B cell (primary cell): ENCODE results near the gene IL1RL2. TPM values are rescaled to one million over a fixed set of nuclear protein-coding genes. Genes with fewer than 3 reads are reported as not detected.

Experiments
- ATAC-seq: fragments of 200-7000 bp; cut with Tn5 transposase; one replicate; pipeline ENCODE4 v1.10.0; 2021; ENCODE audit warnings: low read depth, mild to moderate bottlenecking, moderate number of reproducible peaks, moderate library complexity
- CTCF ChIA-PET: fragments of 350-600 bp; sonication (Branson Sonifier 250); formaldehyde crosslinking; loops from one replicate; lab custom pipeline; 2021; ENCODE audit warnings: antibody characterized with exemption, inconsistent platforms; lab: Charles Lee
- POLR2A ChIA-PET: fragments of 350-600 bp; sonication (Branson Sonifier 250); formaldehyde crosslinking; loops from one replicate; lab custom pipeline; 2021; ENCODE audit warnings: antibody characterized with exemption; lab: Charles Lee
- DNase-seq: peaks from one replicate; pipeline ENCODE4 v3.0.0; 2013
- H2AFZ ChIP-seq: 2 replicates; pipeline ENCODE4 v1.6.1; 2012; ENCODE audit warnings: mild to moderate bottlenecking, low read depth, low read length; ENCODE audit not compliant: insufficient read depth, poor library complexity, severe bottlenecking
- H3K27ac ChIP-seq, 2 donors: 1 replicate in 1 of 2; 2 replicates in 1 of 2; pipeline ENCODE4 v1.5.1; 2012 to 2013; ENCODE audit warnings: low read length in 2 of 2, mild to moderate bottlenecking in 2 of 2, moderate library complexity in 1 of 2
- H3K27me3 ChIP-seq, 4 experiments: fragments of 200-600 bp in 1 of 4; sonication (generic) in 1 of 4; replicated peaks in 1 of 4; 1 replicate in 2 of 4; 2 replicates in 2 of 4; pipeline versions ENCODE4 v1.6.1 to v1.7.0; 2013 to 2016; ENCODE audit warnings: low read length in 3 of 4, mild to moderate bottlenecking in 2 of 4, mixed read lengths in 1 of 4, moderate library complexity in 1 of 4; ENCODE audit not compliant: insufficient read depth in 4 of 4, control insufficient read depth in 3 of 4; ENCODE audit errors: control extremely low read depth in 1 of 4
- H3K36me3 ChIP-seq, 2 experiments: replicated peaks in 1 of 2; 1 replicate in 1 of 2; 2 replicates in 1 of 2; pipeline versions ENCODE4 v1.6.1 to v1.7.1; 2013; ENCODE audit warnings: low read length in 1 of 2; ENCODE audit not compliant: insufficient read depth in 2 of 2, control insufficient read depth in 1 of 2; ENCODE audit errors: control extremely low read depth in 1 of 2, extremely low read depth in 1 of 2
- H3K4me1 ChIP-seq, 2 donors: fragments of 200-600 bp in 1 of 2; sonication (generic) in 1 of 2; 1 replicate in 1 of 2; 2 replicates in 1 of 2; pipeline versions ENCODE4 v1.5.1 to v1.6.1; 2013 to 2017; ENCODE audit warnings: low read length in 2 of 2; ENCODE audit not compliant: control insufficient read depth in 2 of 2, insufficient read depth in 2 of 2
- H3K4me2 ChIP-seq: replicated peaks from 2 replicates; pipeline ENCODE3; 2012; ENCODE audit warnings: mild to moderate bottlenecking, low read depth, low read length; ENCODE audit not compliant: poor library complexity, severe bottlenecking
- H3K4me3 ChIP-seq, 5 experiments: fragments of 200-600 bp in 1 of 5; sonication (generic) in 1 of 5; 1 replicate in 3 of 5; 2 replicates in 2 of 5; pipeline versions ENCODE4 v1.5.1 to v1.7.0; 2011 to 2016; ENCODE audit warnings: low read length in 4 of 5, mild to moderate bottlenecking in 4 of 5, low read depth in 2 of 5, control low read depth in 1 of 5, moderate library complexity in 1 of 5; ENCODE audit not compliant: insufficient read depth in 1 of 5; ENCODE audit errors: control extremely low read depth in 1 of 5, extremely low read depth in 1 of 5
- H3K79me2 ChIP-seq: fragments of 200-600 bp; sonication (generic); one replicate; pipeline ENCODE4 v1.6.0; 2016; ENCODE audit warnings: low read length; ENCODE audit not compliant: control insufficient read depth, insufficient read depth
- H3K9ac ChIP-seq: fragments of 200-600 bp; sonication (generic); 2 replicates; pipeline ENCODE4 v1.6.1; 2017; ENCODE audit warnings: mild to moderate bottlenecking, low read length, moderate library complexity
- H3K9me3 ChIP-seq, 3 donors: one replicate each; pipeline versions ENCODE4 v1.6.1 to v1.7.1; 2013; ENCODE audit warnings: low read length in 2 of 3; ENCODE audit not compliant: control insufficient read depth in 2 of 3, insufficient read depth in 1 of 3; ENCODE audit errors: control extremely low read depth in 1 of 3
- H4K20me1 ChIP-seq: 2 replicates; pipeline ENCODE4 v1.6.0; 2012; ENCODE audit warnings: mild to moderate bottlenecking, low read length; ENCODE audit not compliant: insufficient read depth, control insufficient read depth, poor library complexity, severe bottlenecking
- H3K27ac Mint-ChIP-seq: one replicate; pipeline ENCODE4 v1.8.0; 2021; ENCODE audit warnings: mixed read lengths
- H3K27me3 Mint-ChIP-seq: one replicate; pipeline ENCODE4 v1.8.0; 2021; ENCODE audit warnings: mixed read lengths
- H3K4me1 Mint-ChIP-seq: one replicate; pipeline ENCODE4 v1.8.0; 2021; ENCODE audit warnings: mixed read lengths
- H3K4me3 Mint-ChIP-seq: one replicate; pipeline ENCODE4 v1.8.0; 2021; ENCODE audit warnings: mixed read lengths
- H3K9me3 Mint-ChIP-seq: one replicate; pipeline ENCODE4 v1.8.0; 2022; ENCODE audit warnings: mixed read lengths; ENCODE audit not compliant: insufficient read depth
- EZH2 ChIP-seq: IDR thresholded peaks from 2 replicates; pipeline ENCODE4 v1.6.1; 2012; ENCODE audit warnings: borderline replicate concordance, low read depth, mild to moderate bottlenecking, moderate library complexity, low read length; ENCODE audit not compliant: insufficient read depth, poor library complexity, severe bottlenecking
- WGBS: methylation state at CpG from one replicate; pipeline ENCODE4 v1.1.5; 2013; ENCODE audit warnings: missing lambda C conversion rate; ENCODE audit not compliant: insufficient coverage; 5-methylcytosine and 5-hydroxymethylcytosine counted together
- intact Hi-C: fragments of 100-400 bp; cut with micrococcal nuclease; formaldehyde crosslinking; loops from one replicate; pipeline ENCODE4 v1.10.0; 2022
- polyA plus RNA-seq: library from polyadenylated mRNA; depleted of rRNA; stranded (reverse); fragments of >200 nt; gene quantifications from 2 replicates; pipeline ENCODE4 v1.2.3, GENCODE V29; 2012
- total RNA-seq, 2 donors: library from RNA; stranded (reverse); fragments of 120-200 nt in 1 of 2; gene quantifications; 1 replicate in 1 of 2; 2 replicates in 1 of 2; pipeline versions ENCODE4 v1.2.3 to v1.2.4, GENCODE V29; 2013 to 2022
- TF ChIP-seq, protein P1 (sequence below): fragments of 200-600 bp; IDR thresholded peaks from one replicate; pipeline ENCODE4 v1.8.0; 2022; ENCODE audit warnings: antibody characterized with exemption, mild to moderate bottlenecking

IL1RL2 gene
- total and polyA plus RNA-seq, 2 donors (not counting 1 experiment from before 2014, with no cell fraction given), result not detected

DNA sequence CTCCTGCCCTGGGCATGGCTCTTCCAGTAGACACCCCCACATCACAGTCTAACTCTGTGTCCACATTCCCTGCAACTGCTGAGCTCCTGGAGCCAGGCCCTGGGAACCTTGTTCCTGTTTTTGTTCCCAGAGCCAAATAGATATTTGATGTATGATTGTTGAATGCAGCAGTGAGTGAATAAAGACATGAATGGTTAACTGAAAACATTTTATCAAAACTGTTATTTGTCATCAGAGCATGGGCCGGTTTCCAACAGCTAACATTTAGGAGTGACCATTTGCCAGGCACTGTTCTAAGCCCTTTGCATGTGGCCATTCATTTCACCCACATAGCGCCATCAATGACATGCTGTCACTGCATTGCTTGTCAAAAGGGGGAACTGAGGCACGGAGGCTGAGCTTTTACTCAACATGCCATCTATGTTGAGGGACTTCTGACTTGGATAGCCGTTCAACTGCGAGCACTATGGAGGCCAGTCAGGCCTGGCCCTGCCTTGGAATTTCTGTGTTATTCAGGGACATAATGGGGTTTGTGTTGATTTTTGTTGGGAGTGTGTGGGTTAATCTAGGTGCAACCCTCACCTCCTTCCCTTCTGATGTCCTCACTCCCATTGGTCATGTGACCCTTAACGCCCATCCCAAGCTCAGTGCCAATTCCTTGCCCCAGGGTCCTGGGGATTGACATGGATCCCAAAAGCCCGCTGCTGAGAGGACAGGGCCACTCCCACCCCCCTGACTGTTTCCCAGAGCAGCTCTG lies 31.7 kb upstream of the IL1RL2 start:
- POLR2A ChIA-PET, result no interaction called here
- no peaks in the 10 kb centered on the region for H3K79me2 ChIP-seq
- Mint-ChIP-seq H3K27ac (no peak overlapping the region), H3K4me1 (no peaks in the 10 kb centered on the region), H3K4me3 (no peak overlapping the region), H3K27me3 (peaks cover 4% of the 10 kb centered on the region), H3K9me3 (no peaks in the 10 kb centered on the region)
- no peaks in the 10 kb centered on the region for H3K36me3 ChIP-seq
- peaks cover 0 to 6% (median 0%) of the 10 kb centered on the region in 3 donors for H3K9me3 ChIP-seq
- H2AFZ ChIP-seq, result no peak overlapping the region
- H4K20me1 ChIP-seq, result no peaks in the 10 kb centered on the region
- no peak overlapping the region for H3K4me2 ChIP-seq
- no peak overlapping the region for H3K27ac ChIP-seq
- H3K9ac ChIP-seq, result no peak overlapping the region
- TF ChIP-seq, protein P1, sequence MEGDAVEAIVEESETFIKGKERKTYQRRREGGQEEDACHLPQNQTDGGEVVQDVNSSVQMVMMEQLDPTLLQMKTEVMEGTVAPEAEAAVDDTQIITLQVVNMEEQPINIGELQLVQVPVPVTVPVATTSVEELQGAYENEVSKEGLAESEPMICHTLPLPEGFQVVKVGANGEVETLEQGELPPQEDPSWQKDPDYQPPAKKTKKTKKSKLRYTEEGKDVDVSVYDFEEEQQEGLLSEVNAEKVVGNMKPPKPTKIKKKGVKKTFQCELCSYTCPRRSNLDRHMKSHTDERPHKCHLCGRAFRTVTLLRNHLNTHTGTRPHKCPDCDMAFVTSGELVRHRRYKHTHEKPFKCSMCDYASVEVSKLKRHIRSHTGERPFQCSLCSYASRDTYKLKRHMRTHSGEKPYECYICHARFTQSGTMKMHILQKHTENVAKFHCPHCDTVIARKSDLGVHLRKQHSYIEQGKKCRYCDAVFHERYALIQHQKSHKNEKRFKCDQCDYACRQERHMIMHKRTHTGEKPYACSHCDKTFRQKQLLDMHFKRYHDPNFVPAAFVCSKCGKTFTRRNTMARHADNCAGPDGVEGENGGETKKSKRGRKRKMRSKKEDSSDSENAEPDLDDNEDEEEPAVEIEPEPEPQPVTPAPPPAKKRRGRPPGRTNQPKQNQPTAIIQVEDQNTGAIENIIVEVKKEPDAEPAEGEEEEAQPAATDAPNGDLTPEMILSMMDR, result no peak
- TF ChIP-seq EZH2, result no peak
- intact Hi-C loops, result no loop called here
- no peak for DNase-seq
- H3K27me3 ChIP-seq, result no peaks in the 10 kb centered on the region
- no peak for ATAC-seq
- H3K4me3 ChIP-seq, result no peak overlapping the region
- CTCF ChIA-PET, result interaction anchor here (1.3 kb wide), 1 partner anchor 63 kb away, joined by 3 read pairs; no protein-coding TSS in a partner anchor
- H3K4me1 ChIP-seq, result no peaks in the 10 kb centered on the region
- WGBS, result 44% methylated on average over 3 of the region's 7 CpGs
